Stimulated activated CD8-positive, alpha-beta memory T cell treated with anti-CD3 and anti-CD28 coated beads, Interleukin-12 subunit alpha, Interleukin-12 subunit beta, amount 100 ng/mL, for 4 hours (primary cell): ENCODE data around the gene OR2A25.
"Not testable (repeated sequence)": the region's sequence is repeated elsewhere in the genome, so short reads cannot be mapped to it uniquely, and the experiment has no call there.

Source experiments
- DNase-seq: peaks from one replicate; pipeline ENCODE4 v3.0.0-alpha.2; 2020; ENCODE audit warnings: low read depth

The OR2A25 gene

GRCh38 chr7:144069511-144069910 is at the start of gene OR2A25:
Gene OR2A25, plus strand, starts transcription at chr7:144069811. Its CDS starts 4,409 bp downstream, at chr7:144074220.
- DNase-seq, result no peak

DNA sequence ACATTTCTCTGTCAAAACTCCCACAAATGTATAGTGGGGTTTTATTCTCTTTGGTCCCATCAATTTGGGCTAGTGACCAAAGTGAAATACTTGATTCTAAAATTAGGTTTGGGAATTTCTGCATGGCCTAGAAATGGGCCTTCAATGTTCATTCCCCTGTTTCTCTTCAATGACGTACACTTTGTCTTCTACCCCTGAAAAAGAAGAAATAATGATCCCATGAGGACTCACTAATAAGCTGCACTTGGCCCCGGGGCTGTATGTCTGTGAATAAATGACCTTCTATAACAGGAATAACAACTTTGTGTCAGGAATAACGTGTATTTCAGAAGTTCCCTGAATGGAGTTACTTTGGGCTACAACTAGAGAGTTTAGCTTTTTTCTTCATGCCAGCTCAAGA is 49.3 kb upstream of the OR2A25 start:
- DNase-seq, result no peak

DNA sequence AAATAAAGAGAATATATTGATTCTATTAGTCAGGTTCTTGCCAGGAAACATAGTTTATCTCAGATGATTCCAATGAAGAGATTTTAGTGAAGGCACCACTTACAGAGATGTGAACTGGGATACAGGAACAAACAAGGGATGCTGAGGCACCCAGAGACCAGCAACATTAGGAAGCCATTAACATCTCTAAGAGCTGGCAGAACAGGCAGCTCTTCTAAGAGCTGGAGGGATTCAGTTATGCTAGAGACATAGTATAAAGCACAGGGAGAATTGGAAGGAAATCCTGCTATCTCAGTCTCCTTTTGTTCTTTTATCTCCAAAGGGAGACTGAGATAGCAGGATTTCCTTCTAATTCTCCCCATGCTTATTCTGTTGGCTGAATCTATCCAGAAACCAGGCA is 47.4 kb upstream of the OR2A25 start:
- no peak for DNase-seq

- DNase-seq, result no peak
Observed at GRCh38 chr7:144023171-144023827, 46.3 kb upstream of the OR2A25 start.

GRCh38 chr7:144024213-144024612 is 45.4 kb upstream of the OR2A25 start:
- DNase-seq, result no peak

DNA sequence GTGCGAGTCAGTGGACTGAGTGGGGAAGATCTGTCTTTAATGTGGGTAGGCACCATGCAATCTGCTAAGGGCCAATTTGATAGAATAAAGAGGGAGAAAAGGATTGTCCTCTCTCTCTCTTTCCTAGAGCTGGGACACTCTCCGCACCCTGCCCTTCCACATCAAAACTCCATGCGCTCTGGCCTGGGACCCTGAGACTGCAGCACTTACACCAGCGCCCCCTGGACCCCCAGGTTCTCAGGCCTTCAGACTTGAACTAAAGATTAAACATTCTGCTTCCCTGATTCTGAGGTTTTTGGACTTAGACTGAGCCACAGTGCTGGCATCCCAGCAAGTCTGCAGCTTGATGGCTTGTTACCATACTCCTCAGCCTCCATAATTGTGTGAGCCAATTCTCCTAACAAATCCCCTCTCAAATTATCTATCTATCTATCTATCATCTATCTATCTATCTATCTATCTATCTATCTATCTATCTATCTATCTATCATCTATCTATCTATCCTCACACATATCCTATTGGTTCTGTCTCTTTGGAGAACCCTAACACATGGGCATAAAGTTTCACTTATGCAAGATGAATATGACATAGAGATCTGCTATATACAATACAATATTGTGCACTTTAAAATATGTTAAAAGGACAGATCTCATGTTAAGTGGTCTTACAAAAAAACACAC is 43.3 kb upstream of the OR2A25 start:
- no peak for DNase-seq

- DNase-seq, result no peak
Observed at GRCh38 chr7:144027070-144027469, 42.5 kb upstream of the OR2A25 start.

- no peak for DNase-seq
Observed at GRCh38 chr7:144027974-144028373, 41.6 kb upstream of the OR2A25 start.

DNA sequence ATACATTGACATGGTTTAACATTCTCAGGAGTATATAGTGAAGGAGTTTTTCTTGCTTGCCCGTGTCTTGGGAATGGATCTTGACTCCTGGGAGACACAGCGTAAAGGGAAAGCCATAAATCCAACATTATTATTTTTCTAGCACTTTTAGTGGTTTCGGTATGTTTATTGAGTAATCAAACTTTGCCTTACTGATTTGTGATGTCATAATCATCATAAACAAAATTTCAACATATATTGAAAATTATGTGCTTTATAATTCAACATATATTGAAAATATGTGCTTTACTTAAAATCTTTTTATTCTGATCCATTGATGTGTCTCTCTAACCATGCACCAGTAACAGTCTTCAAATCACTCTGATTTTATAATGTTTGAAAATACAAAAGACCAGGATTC is 41.1 kb upstream of the OR2A25 start:
- no peak for DNase-seq

GRCh38 chr7:144032516-144032915 is 37.1 kb upstream of the OR2A25 start:
- DNase-seq, result no peak

- no peak for DNase-seq
Observed at GRCh38 chr7:144032985-144033709, 36.5 kb upstream of the OR2A25 start.

- DNase-seq, result no peak
Observed at GRCh38 chr7:144035385-144035784, 34.2 kb upstream of the OR2A25 start.

- DNase-seq, result no peak
Observed at GRCh38 chr7:144036302-144036885, 33.2 kb upstream of the OR2A25 start.

GRCh38 chr7:144037414-144038035 is 32.1 kb upstream of the OR2A25 start:
- no peak for DNase-seq

GRCh38 chr7:144038887-144039286 is 30.7 kb upstream of the OR2A25 start:
- DNase-seq, result no peak

DNA sequence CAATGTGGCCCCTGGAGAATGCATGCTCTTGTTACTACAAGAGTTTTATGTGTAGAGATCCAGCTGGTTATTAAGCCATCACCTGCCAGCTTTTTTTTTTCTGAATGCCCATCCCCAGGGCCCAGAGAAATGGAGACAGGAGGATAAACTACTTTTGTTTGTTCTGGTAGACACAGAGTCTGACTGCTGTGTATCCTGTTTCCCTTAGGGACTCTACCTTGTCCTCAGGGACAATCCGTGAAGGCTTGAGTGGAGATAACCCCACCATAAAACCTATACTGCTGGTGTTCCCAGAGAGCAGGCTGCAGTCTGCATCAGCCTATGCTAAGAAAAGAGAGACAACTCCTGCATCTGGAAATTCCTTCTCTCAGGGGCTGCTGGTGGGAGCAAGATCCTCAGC is 21.0 kb upstream of the OR2A25 start, which contains the start of gene OR2A5:
OR2A5 (plus strand) TSS at position 301 of the 400 bp plus-strand sequence. CDS start 1,454 bp downstream, outside the sequence.
- DNase-seq, result no peak

- DNase-seq, result no peak
Observed at GRCh38 chr7:144049491-144049890, 20.1 kb upstream of the OR2A25 start.

GRCh38 chr7:144050093-144050492 is 19.5 kb upstream of the OR2A25 start:
- DNase-seq, result no peak

DNA sequence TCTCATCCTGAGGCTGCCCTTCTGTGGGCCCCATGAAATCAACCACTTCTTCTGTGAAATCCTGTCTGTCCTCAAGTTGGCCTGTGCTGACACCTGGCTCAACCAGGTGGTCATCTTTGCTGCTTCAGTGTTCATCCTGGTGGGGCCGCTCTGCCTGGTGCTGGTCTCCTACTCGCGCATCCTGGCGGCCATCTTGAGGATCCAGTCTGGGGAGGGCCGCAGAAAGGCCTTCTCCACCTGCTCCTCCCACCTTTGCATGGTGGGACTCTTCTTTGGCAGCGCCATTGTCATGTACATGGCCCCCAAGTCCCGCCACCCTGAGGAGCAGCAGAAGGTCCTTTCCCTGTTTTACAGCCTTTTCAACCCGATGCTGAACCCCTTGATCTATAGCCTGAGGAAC is 18.7 kb upstream of the OR2A25 start:
- DNase-seq, result not testable (repeated sequence)

DNA sequence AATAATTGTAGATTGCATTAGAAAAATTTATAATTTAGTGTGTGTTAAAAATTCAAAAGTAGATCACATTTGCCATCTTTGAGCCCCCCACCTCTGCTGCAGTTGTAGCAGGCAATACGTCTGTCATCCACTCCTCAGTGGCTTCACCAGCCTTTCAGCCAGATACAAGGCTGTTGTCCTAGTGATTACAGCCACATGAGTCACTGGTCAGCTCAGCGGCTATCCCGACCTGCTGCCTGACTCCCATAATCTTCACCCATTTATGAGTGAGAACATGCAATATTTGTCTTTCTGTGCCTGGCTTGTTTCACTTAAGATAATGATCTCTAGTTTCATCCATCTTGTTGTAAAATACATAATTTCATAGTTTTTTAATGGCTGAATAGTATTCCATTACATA is 11.7 kb upstream of the OR2A25 start:
- DNase-seq, result no peak

- DNase-seq, result no peak
Observed at GRCh38 chr7:144063710-144064109, 5.9 kb upstream of the OR2A25 start.

DNA sequence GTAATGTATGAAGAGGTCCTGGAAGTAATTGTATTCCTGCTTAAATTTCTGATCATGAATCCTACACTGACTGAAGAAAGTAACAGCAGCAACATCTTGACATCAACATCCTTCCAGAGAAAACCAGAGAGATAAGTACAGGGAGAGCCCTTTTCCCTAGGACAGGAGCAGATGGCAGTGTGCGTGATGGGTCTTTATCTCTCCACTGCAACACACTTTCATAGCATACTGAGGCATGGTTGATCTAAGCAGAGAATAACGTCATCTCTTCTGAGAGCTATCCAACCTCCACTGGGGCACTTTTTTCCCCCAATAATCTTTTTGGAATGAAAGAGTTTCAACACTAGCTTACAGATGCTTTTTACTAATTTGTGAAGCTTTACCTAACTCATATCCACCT is 342 bp downstream of the OR2A25 start:
- DNase-seq, result no peak
